GM12873 (cell line): ENCODE data around the gene MVK.

Source experiments
- CTCF ChIP-seq: IDR thresholded peaks from 2 replicates; pipeline ENCODE4 v1.5.1; 2012; ENCODE audit warnings: low read depth, mild to moderate bottlenecking, moderate library complexity, low read length, control low read depth; ENCODE audit not compliant: insufficient read depth; ENCODE audit errors: missing control alignments

MVK gene

GRCh38 chr12:109559601-109560000 is 14.0 kb upstream of the MVK start:
- TF ChIP-seq CTCF: no peak

DNA sequence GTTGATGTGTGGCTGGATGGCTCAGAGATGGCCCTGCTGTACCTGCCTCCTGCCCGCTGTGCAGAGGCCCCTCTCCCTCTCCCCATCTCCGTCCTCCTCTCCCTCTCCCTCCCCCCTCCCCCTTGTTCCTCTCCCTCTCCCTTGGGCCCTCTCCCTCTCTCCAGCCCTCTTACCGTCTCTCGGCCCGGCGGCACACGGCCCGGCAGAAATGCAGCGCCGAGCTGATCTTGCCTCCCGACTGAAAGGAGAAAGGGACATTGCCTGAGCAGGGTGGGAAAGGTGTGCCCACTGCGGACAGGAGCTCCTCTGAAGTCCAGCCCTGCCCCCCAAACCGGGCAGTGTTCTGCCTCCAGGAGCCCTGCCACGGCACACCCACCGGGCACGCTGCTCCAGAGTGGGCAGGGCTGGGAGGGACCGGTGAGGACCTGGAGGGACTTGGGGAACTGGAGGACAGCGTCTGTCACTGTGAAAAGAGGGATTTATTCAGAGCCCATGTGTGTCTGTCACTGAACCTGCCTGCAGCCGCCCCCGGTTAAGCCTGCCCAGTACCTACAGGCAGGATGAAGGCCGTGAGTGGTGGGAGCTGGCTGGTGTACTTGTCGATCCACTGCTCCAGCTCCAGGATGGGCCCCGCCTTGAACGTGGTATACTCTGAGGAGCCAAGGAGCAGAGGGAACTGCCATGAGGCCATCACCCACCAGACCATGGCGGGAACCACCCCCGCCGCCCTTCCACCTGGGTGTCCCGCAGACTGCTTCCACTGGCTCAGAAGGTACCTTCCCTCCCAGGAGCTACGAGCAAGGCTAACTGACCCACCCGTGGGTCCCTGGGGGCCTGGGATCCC is 12.5 kb upstream of the MVK start:
- TF ChIP-seq CTCF: no peak

- TF ChIP-seq CTCF: no peak
These were observed 11.9 kb upstream of the MVK start for GRCh38 chr12:109561711-109562030.

- TF ChIP-seq CTCF: no peak
These were observed 10.7 kb upstream of the MVK start for GRCh38 chr12:109562871-109563270.

DNA sequence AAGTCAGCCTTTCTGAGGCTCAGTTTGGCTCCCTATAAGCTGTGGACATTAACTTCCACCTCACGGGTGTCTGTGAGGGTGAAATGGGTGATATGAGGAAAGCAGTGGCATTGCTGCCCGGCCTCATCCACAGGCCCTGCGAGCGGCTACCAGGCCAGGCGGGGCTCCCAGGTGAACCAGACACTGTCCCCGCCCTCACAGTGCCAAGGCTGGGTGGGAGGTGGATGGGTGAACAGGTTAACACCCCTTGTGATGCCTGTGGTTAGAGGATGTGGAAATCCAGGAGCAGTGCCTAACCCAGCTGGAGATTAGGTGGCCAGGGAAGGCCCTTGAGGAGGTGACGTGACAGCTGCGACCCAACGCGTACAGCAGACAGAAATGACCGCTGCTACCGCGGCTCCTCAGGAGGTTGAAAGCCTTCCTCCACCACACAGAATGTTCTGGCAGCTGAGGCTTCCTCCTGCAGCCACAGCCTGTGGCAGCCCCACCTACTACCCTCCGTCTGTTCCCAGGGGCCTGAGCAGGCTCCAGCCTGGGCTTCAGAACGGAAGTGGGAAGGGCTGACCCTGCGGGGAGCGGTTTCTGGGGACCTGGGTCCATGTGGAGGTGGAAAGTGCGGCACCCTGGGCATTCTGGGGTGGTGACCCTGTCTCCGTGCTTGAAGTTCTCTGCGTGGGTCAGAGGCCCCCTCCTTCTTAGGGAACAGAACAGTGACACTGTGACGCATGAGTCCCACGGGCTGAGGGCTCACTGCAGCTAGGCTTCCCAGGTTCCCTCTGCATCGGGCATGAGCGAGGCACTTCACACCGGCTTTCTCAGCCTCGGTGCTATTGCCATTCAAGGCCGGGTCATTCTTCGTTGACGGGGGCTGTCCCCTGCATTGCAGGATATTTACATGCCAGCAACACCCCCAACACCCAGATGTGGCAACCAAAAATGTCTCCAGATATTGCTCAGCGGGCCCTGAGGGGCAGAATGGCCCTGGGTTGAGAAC is 10.0 kb upstream of the MVK start:
- TF ChIP-seq CTCF: no peak

DNA sequence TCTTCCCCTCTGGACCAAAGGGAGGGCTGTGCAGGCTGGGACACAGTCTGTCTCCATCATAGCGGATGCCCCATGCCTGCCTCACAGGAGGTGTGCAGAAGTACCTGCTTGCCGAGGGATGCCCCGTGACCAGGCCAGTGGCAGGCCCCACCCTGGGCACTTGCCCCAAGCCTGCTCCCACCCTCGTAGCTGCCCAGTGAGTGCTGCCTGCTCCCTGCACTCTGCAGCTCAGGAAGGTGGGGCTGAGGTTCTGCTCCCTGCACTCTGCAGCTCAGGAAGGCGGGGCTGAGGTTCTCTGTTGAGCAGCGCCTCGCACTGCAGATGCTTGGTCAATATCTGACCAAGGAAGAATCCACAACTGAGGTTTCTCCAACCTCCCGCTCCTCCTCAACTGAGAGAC is 7.2 kb upstream of the MVK start:
- no peak for TF ChIP-seq CTCF

- TF ChIP-seq CTCF: no peak
These were observed 6.3 kb upstream of the MVK start for GRCh38 chr12:109567296-109567695.
